PFSK-1 (cell line): Measurements from ENCODE around the gene UGT1A7.

ENCODE experiments used
- FOXP2 ChIP-seq: optimal IDR thresholded peaks from 2 replicates; pipeline ENCODE3; 2011; ENCODE audit warnings: borderline replicate concordance, control low read depth, inconsistent platforms; ENCODE audit not compliant: insufficient read depth; ENCODE audit errors: extremely low read length, extremely low read depth
- POLR2AphosphoS5 ChIP-seq: IDR thresholded peaks from 2 replicates; pipeline ENCODE4 v1.6.1; 2012; ENCODE audit warnings: low read depth, mild to moderate bottlenecking, control low read depth, low read length, moderate library complexity
- SIN3A ChIP-seq: IDR thresholded peaks from 2 replicates; pipeline ENCODE4 v1.6.1; 2012; ENCODE audit warnings: mild to moderate bottlenecking, low read length, moderate library complexity, borderline replicate concordance; ENCODE audit not compliant: insufficient read depth
- TAF1 ChIP-seq: IDR thresholded peaks from 2 replicates; pipeline ENCODE4 v1.6.1; 2012; ENCODE audit warnings: low read length, control low read depth, borderline replicate concordance; ENCODE audit not compliant: insufficient read depth
- TF ChIP-seq, protein P1 (sequence below), 2 experiments: IDR thresholded peaks; 2 replicates each; pipeline versions ENCODE4 v1.6.1 to v1.8.0; 2011 to 2012; ENCODE audit warnings: low read depth in 2 of 2, low read length in 2 of 2, control low read depth in 1 of 2, inconsistent platforms in 1 of 2, mild to moderate bottlenecking in 1 of 2, moderate library complexity in 1 of 2; ENCODE audit not compliant: insufficient read depth in 1 of 2

DNA sequence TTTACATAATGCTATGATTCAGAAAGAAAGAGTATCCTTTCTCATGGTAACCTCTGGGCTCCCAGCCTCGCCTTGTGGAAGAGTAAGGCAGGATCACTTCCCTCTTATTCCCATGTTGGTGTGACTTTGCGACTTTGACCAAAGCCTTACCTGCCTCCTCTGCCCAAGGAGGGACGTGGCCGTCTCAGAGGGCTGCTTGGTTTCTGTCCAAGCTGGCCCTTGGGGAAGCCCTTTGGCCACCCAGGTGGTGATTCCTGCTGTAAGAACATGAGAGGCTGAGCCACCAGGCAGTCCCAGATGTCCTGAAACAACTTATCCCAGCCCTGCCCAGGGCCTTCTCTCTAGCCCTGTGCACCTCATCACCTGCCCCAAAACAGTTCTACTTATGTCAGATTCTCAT lies 17.0 kb downstream of the UGT1A7 start:
- no peak for TF ChIP-seq POLR2AphosphoS5
- TF ChIP-seq TAF1 = no peak
- TF ChIP-seq, protein P1, sequence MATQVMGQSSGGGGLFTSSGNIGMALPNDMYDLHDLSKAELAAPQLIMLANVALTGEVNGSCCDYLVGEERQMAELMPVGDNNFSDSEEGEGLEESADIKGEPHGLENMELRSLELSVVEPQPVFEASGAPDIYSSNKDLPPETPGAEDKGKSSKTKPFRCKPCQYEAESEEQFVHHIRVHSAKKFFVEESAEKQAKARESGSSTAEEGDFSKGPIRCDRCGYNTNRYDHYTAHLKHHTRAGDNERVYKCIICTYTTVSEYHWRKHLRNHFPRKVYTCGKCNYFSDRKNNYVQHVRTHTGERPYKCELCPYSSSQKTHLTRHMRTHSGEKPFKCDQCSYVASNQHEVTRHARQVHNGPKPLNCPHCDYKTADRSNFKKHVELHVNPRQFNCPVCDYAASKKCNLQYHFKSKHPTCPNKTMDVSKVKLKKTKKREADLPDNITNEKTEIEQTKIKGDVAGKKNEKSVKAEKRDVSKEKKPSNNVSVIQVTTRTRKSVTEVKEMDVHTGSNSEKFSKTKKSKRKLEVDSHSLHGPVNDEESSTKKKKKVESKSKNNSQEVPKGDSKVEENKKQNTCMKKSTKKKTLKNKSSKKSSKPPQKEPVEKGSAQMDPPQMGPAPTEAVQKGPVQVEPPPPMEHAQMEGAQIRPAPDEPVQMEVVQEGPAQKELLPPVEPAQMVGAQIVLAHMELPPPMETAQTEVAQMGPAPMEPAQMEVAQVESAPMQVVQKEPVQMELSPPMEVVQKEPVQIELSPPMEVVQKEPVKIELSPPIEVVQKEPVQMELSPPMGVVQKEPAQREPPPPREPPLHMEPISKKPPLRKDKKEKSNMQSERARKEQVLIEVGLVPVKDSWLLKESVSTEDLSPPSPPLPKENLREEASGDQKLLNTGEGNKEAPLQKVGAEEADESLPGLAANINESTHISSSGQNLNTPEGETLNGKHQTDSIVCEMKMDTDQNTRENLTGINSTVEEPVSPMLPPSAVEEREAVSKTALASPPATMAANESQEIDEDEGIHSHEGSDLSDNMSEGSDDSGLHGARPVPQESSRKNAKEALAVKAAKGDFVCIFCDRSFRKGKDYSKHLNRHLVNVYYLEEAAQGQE (IDR thresholded peaks at IDR 0.05; ENCODE audit: insufficient read depth in 1 of 2, low read depth in 2 of 2, low read length in 2 of 2) = no peak
- no peak for TF ChIP-seq FOXP2
- TF ChIP-seq SIN3A = no peak
